GM13977 (cell line): ENCODE data around the gene ROBO1.
A peak's percentile ranks its signal among the peaks of the same experiment; 100 is the strongest.

Experiments
- DNase-seq: peaks from one replicate; pipeline ENCODE4 v3.0.0; 2012; ENCODE audit warnings: low spot score
- CTCF ChIP-seq: IDR thresholded peaks from 2 replicates; pipeline ENCODE4 v1.5.1; 2012; ENCODE audit warnings: mild to moderate bottlenecking, control low read depth; ENCODE audit not compliant: insufficient read depth; ENCODE audit errors: extremely low read depth, missing control alignments
- in situ Hi-C: fragments of 300-500 bp; cut with MboI; formaldehyde crosslinking; loops from one replicate; pipeline ENCODE4 v1.12.0; 2022; ENCODE audit warnings: low sequenced_read_pairs, low pct_unique_long_range_greater_than_20kb, mixed read lengths, inconsistent platforms; ENCODE audit not compliant: unreplicated experiment

The ROBO1 gene

DNA sequence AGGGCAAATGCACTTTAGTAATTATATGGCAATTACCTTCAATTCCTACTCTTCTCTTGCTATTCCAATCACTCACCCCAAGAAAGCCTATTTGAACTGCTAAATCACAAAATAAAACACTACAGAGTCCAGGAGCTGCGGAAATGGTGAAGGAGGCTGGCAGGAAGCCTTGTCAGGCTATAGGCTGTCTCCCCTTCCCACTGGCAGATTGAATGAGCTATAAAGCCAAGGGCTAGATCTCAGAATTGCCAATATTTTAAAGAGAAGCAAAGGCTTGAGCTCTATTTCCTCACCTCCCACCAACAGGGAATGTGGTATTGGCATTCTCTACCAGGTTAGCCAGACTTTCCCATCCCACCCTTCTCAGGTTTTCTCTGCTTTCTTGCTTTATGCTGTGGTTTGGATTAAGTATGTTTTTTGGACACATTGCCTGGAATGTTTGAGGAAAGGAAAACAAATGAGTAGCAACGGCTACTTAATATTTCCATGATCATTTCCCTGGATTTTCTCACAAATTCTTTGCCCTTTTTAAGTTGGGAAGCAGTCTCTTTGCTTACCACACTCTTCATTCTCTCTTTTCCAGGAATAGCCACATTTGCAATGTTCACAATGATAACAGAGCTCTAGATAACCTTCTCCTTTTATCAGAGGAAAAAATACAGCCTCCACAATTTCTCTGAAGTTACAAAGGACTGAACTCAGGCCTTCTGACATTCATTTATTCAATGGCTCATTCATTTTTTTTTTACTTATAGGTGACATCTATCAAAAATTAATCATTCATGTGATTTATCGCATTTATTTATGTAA, 1125.4 kb downstream of the ROBO1 start:
- in situ Hi-C loops: no loop called here
- TF ChIP-seq CTCF: no peak
- DNase-seq: no peak

GRCh38 chr3:78641703-78642102, 1126.1 kb downstream of the ROBO1 start:
- no peak for TF ChIP-seq CTCF
- DNase-seq: no peak
- in situ Hi-C loops: no loop called here

DNA sequence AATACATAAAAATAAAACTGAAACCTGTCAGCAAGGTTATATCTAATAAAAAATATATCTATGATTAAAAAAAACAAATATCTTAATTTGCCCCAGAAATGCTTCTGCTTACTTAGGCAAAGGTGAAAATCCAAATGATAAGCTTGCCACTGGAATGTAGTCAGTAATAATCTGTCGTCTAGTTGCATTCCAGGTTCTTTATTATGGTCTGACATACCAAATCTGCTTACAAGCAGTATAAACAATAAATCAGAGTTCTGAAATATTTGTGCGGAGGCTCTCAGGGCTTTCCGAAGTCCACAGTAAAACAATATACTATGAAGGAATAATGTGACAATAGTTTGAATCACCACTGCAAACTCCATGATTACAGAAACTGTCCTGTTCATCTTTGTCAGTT, 1133.5 kb downstream of the ROBO1 start:
- DNase-seq: no peak
- in situ Hi-C loops: no loop called here
- TF ChIP-seq CTCF: no peak

- TF ChIP-seq CTCF: no peak
- peak; percentile 2 for DNase-seq
- in situ Hi-C loops: no loop called here
Measured at GRCh38 chr3:78633626-78634025, 1134.2 kb downstream of the ROBO1 start.

GRCh38 chr3:78632925-78633553, 1134.8 kb downstream of the ROBO1 start:
- no peak for TF ChIP-seq CTCF
- DNase-seq: no peak
- in situ Hi-C loops: no loop called here

DNA sequence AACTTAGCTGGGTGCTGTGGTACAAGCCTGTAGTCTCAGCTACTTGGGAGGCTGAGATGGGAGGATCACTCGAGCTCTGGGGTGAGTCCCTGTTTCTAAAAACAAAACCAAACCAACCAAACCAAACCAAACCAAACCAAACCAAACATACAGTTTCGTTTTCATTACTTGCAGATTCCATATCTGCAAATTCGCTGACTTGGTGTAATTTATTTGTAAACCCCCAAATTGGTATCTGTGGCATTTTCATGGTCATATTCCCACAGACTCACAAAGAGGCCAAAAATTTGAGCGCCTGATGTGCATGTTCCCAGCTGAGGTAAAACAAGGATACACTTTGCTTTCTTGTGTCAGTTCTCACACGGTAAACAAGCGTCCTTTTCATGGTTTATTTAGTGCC, 1138.3 kb downstream of the ROBO1 start:
- TF ChIP-seq CTCF: no peak
- in situ Hi-C loops: no loop called here
- DNase-seq: no peak
